GM23338 (cell line): ENCODE results near the gene TNIP1. TPM values are rescaled to one million over a fixed set of nuclear protein-coding genes. Genes with fewer than 3 reads are reported as not detected.

Experiments used
- ATAC-seq: fragments of 200-7000 bp; cut with Tn5 transposase; 3 replicates; pipeline ENCODE4 v1.9.1; 2020
- DNase-seq: peaks from one replicate; pipeline ENCODE4 v3.0.0-alpha.2; 2015; ENCODE audit warnings: low spot score
- H2AFZ ChIP-seq: fragments of 200-600 bp; sonication (generic); 2 replicates; pipeline ENCODE4 v1.8.0; 2016; ENCODE audit warnings: antibody characterized with exemption, mild to moderate bottlenecking, moderate library complexity
- H3F3A ChIP-seq: fragments of 200-600 bp; sonication (generic); replicated peaks from 2 replicates; pipeline ENCODE4 v1.8.0; 2017; ENCODE audit warnings: antibody characterized with exemption, mixed run types, low read depth
- H3K27ac ChIP-seq: fragments of 200-600 bp; sonication (generic); 2 replicates; pipeline ENCODE4 v1.6.1; 2016; ENCODE audit warnings: low read depth
- H3K27me3 ChIP-seq: fragments of 200-600 bp; sonication (generic); 2 replicates; pipeline ENCODE4 v1.8.0; 2016; ENCODE audit warnings: mild to moderate bottlenecking, mixed run types, moderate library complexity; ENCODE audit not compliant: insufficient read depth
- H3K36me3 ChIP-seq: fragments of 200-600 bp; sonication (generic); 2 replicates; pipeline ENCODE4 v1.8.0; 2016; ENCODE audit warnings: mild to moderate bottlenecking; ENCODE audit not compliant: insufficient read depth
- H3K4me1 ChIP-seq: fragments of 200-600 bp; sonication (generic); 2 replicates; pipeline ENCODE4 v1.8.0; 2016; ENCODE audit warnings: mild to moderate bottlenecking, moderate library complexity; ENCODE audit not compliant: insufficient read depth
- H3K4me2 ChIP-seq: fragments of 200-600 bp; sonication (generic); 2 replicates; pipeline ENCODE4 v1.7.1; 2017; ENCODE audit warnings: mixed run types
- H3K4me3 ChIP-seq: fragments of 200-600 bp; sonication (generic); 2 replicates; pipeline ENCODE4 v1.6.1; 2016; ENCODE audit warnings: mixed run types
- H3K79me2 ChIP-seq: fragments of 200-600 bp; sonication (generic); replicated peaks from 2 replicates; pipeline ENCODE4 v1.8.0; 2017; ENCODE audit warnings: mild to moderate bottlenecking; ENCODE audit not compliant: insufficient read depth
- H3K9me2 ChIP-seq: fragments of 200-600 bp; sonication (generic); 2 replicates; pipeline ENCODE4 v1.8.0; 2017; ENCODE audit not compliant: insufficient read depth
- H4K20me1 ChIP-seq: fragments of 200-600 bp; sonication (generic); replicated peaks from 2 replicates; pipeline ENCODE4 v1.8.0; 2017; ENCODE audit warnings: mild to moderate bottlenecking; ENCODE audit not compliant: insufficient read depth
- H3K27ac Mint-ChIP-seq: 2 replicates; pipeline ENCODE4 v1.8.0; 2020; ENCODE audit warnings: inconsistent platforms, mild to moderate bottlenecking, moderate library complexity, mixed read lengths
- H3K27me3 Mint-ChIP-seq: 3 replicates; pipeline ENCODE4 v1.8.0; 2022; ENCODE audit warnings: low read depth, mild to moderate bottlenecking, moderate library complexity, mixed read lengths, inconsistent platforms; ENCODE audit not compliant: insufficient read depth, poor library complexity
- H3K36me3 Mint-ChIP-seq: 3 replicates; pipeline ENCODE4 v1.8.0; 2021; ENCODE audit warnings: low read depth, mild to moderate bottlenecking, inconsistent platforms, moderate library complexity, mixed read lengths
- H3K4me1 Mint-ChIP-seq: 3 replicates; pipeline ENCODE4 v1.8.0; 2020; ENCODE audit warnings: mild to moderate bottlenecking, inconsistent platforms, mixed read lengths
- H3K4me3 Mint-ChIP-seq: 3 replicates; pipeline ENCODE4 v1.8.0; 2021; ENCODE audit warnings: moderate library complexity, mild to moderate bottlenecking, inconsistent platforms, mixed read lengths
- H3K9me3 Mint-ChIP-seq: 3 replicates; pipeline ENCODE4 v1.8.0; 2020; ENCODE audit warnings: moderate library complexity, mild to moderate bottlenecking, inconsistent platforms, mixed read lengths
- CREB1 ChIP-seq: fragments of 250-450 bp; sonication (Bioruptor Pico); IDR thresholded peaks from 2 replicates; pipeline ENCODE4 v1.5.0; 2020; ENCODE audit warnings: low read depth, mild to moderate bottlenecking, moderate library complexity
- EZH2 ChIP-seq: fragments of 200-600 bp; sonication (generic); IDR thresholded peaks from one replicate; pipeline ENCODE4 v1.8.0; 2017; ENCODE audit warnings: antibody characterized with exemption, mild to moderate bottlenecking, low read depth; ENCODE audit not compliant: unreplicated experiment
- EZH2phosphoT487 ChIP-seq: fragments of 200-600 bp; sonication (generic); IDR thresholded peaks from one replicate; pipeline ENCODE4 v1.8.1; 2018; ENCODE audit warnings: antibody characterized with exemption; ENCODE audit not compliant: unreplicated experiment
- JUNB ChIP-seq: IDR thresholded peaks from one replicate; pipeline ENCODE4 v1.6.1; 2016; ENCODE audit warnings: antibody characterized with exemption; ENCODE audit not compliant: unreplicated experiment
- NANOG ChIP-seq: IDR thresholded peaks from 2 replicates; pipeline ENCODE4 v1.6.1; 2016; ENCODE audit warnings: antibody characterized with exemption, borderline replicate concordance
- POLR2AphosphoS5 ChIP-seq: IDR thresholded peaks from 2 replicates; pipeline ENCODE4 v1.6.1; 2016; ENCODE audit warnings: antibody characterized with exemption, low read depth
- STAT1 ChIP-seq: IDR thresholded peaks from one replicate; pipeline ENCODE4 v1.6.1; 2016; ENCODE audit warnings: antibody characterized with exemption; ENCODE audit not compliant: unreplicated experiment
- ZNF114 ChIP-seq: fragments of 250-450 bp; sonication (Bioruptor Pico); IDR thresholded peaks from 2 replicates; pipeline ENCODE4 v1.5.0; 2020; ENCODE audit warnings: mild to moderate bottlenecking, moderate library complexity
- ZNF331 ChIP-seq: fragments of 250-450 bp; sonication (Bioruptor Pico); IDR thresholded peaks from 2 replicates; pipeline ENCODE4 v1.5.0; 2020; ENCODE audit warnings: low read depth, mild to moderate bottlenecking, moderate library complexity
- polyA plus RNA-seq: library from polyadenylated mRNA; unstranded; fragments of >200 nt; fragmentation: Nextera tagmentation; extraction: Ambion mirVana; gene quantifications from 2 replicates; pipeline ENCODE4 v1.2.1, GENCODE V29; 2016
- total RNA-seq: library from RNA; depleted of rRNA; stranded (reverse); fragments of >200 nt; shearing (Covaris generic); gene quantifications from 2 replicates; pipeline ENCODE4 v1.2.3, GENCODE V29; 2014
- TF ChIP-seq, protein P1 (sequence below), 2 experiments: fragments of 200-600 bp in 1 of 2; sonication (generic) in 1 of 2; conservative IDR thresholded peaks; 2 replicates each; pipeline versions ENCODE4 v1.5.1 to v1.6.1; 2016 to 2017; ENCODE audit warnings: antibody characterized with exemption in 2 of 2, low read depth in 2 of 2, mild to moderate bottlenecking in 2 of 2, moderate library complexity in 1 of 2
- TF ChIP-seq, protein P2 (sequence below): IDR thresholded peaks from one replicate; pipeline ENCODE4 v1.6.1; 2018; ENCODE audit warnings: antibody characterized with exemption; ENCODE audit not compliant: unreplicated experiment
- TF ChIP-seq, protein P3 (sequence below): IDR thresholded peaks from 2 replicates; pipeline ENCODE4 v1.6.1; 2016; ENCODE audit warnings: antibody characterized with exemption
- TF ChIP-seq, protein P4 (sequence below): fragments of 250-450 bp; sonication (Bioruptor Pico); IDR thresholded peaks from 2 replicates; pipeline ENCODE4 v1.5.0; 2020; ENCODE audit warnings: mild to moderate bottlenecking, moderate library complexity

TNIP1 gene
- total and polyA plus RNA-seq, 2 experiments from 2014 or later: 10.3 to 29.6 TPM

DNA sequence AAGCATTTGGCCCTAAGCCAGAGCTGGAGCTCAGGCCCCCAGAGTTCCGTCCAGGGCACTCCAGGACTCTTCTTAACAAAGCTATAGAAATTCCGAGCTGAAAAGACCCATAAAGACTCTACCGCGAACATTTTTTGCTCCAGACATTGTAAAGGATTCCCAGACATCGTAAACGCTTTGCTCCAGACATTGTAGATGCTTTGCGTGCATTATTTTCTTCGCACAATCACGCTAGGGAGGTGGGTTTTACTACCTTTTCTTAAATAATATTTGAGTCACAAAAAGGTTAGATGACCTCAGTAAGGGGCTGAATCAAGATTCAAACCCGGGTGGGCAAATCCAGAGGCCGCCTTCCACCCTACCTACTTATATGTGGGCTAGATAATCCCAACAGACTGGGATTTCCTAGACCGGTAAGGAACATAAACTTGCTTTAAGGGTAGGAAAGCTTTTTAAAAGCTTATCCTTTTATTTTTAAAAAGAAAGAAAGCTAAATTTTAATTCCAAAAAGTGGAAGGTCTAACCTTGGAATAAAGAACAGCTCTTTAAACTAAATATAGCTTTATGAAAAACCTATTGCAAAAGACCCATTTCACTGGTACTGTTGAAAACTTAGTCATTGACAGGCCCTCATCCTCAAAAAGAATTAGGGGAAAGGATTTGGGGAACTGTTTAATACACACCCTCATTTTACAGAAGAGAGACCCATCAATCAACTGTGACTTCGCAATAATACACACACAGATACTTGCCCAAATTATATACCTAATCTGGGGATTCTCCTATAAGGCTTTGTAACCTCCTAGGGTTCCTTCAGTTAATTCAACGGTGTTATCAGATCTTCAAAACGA is 822 bp upstream of the TNIP1 start:
- Histone ChIP-seq H3F3A (peaks cover 3% of the 10 kb centered on the region; the same call in 1 of the 2 replicates), H3K27me3 (0 out of 2 replicates have a peak, but pooled peaks cover 3% of the 10 kb centered on the region), H3K36me3 (no peaks in the 10 kb centered on the region), H3K27ac (peak overlapping the region; percentile 93), H3K9me2 (no peaks in the 10 kb centered on the region), H2AFZ (peak overlapping the region; percentile 90; the same call in 1 of the 2 replicates), H3K4me1 (peaks cover 17% of the 10 kb centered on the region), H3K4me3 (peak overlapping the region; percentile 77), H3K4me2 (peak overlapping the region; percentile 85), H3K79me2 (peaks cover 11% of the 10 kb centered on the region; the same call in 1 of the 2 replicates), H4K20me1 (peaks cover 8% of the 10 kb centered on the region; the same call in 1 of the 2 replicates)
- TF ChIP-seq, protein P1, sequence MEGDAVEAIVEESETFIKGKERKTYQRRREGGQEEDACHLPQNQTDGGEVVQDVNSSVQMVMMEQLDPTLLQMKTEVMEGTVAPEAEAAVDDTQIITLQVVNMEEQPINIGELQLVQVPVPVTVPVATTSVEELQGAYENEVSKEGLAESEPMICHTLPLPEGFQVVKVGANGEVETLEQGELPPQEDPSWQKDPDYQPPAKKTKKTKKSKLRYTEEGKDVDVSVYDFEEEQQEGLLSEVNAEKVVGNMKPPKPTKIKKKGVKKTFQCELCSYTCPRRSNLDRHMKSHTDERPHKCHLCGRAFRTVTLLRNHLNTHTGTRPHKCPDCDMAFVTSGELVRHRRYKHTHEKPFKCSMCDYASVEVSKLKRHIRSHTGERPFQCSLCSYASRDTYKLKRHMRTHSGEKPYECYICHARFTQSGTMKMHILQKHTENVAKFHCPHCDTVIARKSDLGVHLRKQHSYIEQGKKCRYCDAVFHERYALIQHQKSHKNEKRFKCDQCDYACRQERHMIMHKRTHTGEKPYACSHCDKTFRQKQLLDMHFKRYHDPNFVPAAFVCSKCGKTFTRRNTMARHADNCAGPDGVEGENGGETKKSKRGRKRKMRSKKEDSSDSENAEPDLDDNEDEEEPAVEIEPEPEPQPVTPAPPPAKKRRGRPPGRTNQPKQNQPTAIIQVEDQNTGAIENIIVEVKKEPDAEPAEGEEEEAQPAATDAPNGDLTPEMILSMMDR (conservative IDR thresholded peaks at IDR 0.05; ENCODE audit: low read depth in 2 of 2): no peak
- no peak for TF ChIP-seq EZH2
- TF ChIP-seq POLR2AphosphoS5: no peak
- TF ChIP-seq STAT1: no peak
- no peak for TF ChIP-seq ZNF331 (CRISPR knock-in tag)
- TF ChIP-seq, protein P2, sequence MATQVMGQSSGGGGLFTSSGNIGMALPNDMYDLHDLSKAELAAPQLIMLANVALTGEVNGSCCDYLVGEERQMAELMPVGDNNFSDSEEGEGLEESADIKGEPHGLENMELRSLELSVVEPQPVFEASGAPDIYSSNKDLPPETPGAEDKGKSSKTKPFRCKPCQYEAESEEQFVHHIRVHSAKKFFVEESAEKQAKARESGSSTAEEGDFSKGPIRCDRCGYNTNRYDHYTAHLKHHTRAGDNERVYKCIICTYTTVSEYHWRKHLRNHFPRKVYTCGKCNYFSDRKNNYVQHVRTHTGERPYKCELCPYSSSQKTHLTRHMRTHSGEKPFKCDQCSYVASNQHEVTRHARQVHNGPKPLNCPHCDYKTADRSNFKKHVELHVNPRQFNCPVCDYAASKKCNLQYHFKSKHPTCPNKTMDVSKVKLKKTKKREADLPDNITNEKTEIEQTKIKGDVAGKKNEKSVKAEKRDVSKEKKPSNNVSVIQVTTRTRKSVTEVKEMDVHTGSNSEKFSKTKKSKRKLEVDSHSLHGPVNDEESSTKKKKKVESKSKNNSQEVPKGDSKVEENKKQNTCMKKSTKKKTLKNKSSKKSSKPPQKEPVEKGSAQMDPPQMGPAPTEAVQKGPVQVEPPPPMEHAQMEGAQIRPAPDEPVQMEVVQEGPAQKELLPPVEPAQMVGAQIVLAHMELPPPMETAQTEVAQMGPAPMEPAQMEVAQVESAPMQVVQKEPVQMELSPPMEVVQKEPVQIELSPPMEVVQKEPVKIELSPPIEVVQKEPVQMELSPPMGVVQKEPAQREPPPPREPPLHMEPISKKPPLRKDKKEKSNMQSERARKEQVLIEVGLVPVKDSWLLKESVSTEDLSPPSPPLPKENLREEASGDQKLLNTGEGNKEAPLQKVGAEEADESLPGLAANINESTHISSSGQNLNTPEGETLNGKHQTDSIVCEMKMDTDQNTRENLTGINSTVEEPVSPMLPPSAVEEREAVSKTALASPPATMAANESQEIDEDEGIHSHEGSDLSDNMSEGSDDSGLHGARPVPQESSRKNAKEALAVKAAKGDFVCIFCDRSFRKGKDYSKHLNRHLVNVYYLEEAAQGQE: no peak
- TF ChIP-seq, protein P3, sequence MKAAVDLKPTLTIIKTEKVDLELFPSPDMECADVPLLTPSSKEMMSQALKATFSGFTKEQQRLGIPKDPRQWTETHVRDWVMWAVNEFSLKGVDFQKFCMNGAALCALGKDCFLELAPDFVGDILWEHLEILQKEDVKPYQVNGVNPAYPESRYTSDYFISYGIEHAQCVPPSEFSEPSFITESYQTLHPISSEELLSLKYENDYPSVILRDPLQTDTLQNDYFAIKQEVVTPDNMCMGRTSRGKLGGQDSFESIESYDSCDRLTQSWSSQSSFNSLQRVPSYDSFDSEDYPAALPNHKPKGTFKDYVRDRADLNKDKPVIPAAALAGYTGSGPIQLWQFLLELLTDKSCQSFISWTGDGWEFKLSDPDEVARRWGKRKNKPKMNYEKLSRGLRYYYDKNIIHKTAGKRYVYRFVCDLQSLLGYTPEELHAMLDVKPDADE: no peak
- TF ChIP-seq CREB1 (CRISPR knock-in tag): no peak
- no peak for TF ChIP-seq NANOG
- TF ChIP-seq ZNF114 (CRISPR knock-in tag): no peak
- TF ChIP-seq JUNB: no peak
- TF ChIP-seq EZH2phosphoT487: no peak
- TF ChIP-seq, protein P4, sequence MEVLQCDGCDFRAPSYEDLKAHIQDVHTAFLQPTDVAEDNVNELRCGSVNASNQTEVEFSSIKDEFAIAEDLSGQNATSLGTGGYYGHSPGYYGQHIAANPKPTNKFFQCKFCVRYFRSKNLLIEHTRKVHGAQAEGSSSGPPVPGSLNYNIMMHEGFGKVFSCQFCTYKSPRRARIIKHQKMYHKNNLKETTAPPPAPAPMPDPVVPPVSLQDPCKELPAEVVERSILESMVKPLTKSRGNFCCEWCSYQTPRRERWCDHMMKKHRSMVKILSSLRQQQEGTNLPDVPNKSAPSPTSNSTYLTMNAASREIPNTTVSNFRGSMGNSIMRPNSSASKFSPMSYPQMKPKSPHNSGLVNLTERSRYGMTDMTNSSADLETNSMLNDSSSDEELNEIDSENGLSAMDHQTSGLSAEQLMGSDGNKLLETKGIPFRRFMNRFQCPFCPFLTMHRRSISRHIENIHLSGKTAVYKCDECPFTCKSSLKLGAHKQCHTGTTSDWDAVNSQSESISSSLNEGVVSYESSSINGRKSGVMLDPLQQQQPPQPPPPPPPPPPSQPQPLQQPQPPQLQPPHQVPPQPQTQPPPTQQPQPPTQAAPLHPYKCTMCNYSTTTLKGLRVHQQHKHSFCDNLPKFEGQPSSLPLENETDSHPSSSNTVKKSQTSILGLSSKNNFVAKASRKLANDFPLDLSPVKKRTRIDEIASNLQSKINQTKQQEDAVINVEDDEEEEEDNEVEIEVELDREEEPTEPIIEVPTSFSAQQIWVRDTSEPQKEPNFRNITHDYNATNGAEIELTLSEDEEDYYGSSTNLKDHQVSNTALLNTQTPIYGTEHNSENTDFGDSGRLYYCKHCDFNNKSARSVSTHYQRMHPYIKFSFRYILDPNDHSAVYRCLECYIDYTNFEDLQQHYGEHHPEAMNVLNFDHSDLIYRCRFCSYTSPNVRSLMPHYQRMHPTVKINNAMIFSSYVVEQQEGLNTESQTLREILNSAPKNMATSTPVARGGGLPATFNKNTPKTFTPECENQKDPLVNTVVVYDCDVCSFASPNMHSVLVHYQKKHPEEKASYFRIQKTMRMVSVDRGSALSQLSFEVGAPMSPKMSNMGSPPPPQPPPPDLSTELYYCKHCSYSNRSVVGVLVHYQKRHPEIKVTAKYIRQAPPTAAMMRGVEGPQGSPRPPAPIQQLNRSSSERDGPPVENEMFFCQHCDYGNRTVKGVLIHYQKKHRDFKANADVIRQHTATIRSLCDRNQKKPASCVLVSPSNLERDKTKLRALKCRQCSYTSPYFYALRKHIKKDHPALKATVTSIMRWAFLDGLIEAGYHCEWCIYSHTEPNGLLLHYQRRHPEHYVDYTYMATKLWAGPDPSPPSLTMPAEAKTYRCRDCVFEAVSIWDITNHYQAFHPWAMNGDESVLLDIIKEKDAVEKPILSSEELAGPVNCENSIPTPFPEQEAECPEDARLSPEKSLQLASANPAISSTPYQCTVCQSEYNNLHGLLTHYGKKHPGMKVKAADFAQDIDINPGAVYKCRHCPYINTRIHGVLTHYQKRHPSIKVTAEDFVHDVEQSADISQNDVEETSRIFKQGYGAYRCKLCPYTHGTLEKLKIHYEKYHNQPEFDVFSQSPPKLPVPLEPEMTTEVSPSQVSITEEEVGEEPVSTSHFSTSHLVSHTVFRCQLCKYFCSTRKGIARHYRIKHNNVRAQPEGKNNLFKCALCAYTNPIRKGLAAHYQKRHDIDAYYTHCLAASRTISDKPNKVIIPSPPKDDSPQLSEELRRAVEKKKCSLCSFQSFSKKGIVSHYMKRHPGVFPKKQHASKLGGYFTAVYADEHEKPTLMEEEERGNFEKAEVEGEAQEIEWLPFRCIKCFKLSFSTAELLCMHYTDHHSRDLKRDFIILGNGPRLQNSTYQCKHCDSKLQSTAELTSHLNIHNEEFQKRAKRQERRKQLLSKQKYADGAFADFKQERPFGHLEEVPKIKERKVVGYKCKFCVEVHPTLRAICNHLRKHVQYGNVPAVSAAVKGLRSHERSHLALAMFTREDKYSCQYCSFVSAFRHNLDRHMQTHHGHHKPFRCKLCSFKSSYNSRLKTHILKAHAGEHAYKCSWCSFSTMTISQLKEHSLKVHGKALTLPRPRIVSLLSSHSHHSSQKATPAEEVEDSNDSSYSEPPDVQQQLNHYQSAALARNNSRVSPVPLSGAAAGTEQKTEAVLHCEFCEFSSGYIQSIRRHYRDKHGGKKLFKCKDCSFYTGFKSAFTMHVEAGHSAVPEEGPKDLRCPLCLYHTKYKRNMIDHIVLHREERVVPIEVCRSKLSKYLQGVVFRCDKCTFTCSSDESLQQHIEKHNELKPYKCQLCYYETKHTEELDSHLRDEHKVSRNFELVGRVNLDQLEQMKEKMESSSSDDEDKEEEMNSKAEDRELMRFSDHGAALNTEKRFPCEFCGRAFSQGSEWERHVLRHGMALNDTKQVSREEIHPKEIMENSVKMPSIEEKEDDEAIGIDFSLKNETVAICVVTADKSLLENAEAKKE: no peak
- Mint-ChIP-seq H3K4me1 (peaks cover 19% of the 10 kb centered on the region), H3K9me3 (no peaks in the 10 kb centered on the region), H3K4me3 (peak overlapping the region; percentile 81), H3K27ac (peak overlapping the region; percentile 72), H3K27me3 (peaks cover 11% of the 10 kb centered on the region), H3K36me3 (no peaks in the 10 kb centered on the region)
- ATAC-seq (no peak), DNase-seq (no peak)
